HepG2 (cell line): ENCODE results near the gene SYNJ2. TPM values are rescaled to one million over a fixed set of nuclear protein-coding genes. Genes with fewer than 3 reads are reported as not detected.

Source experiments
- ARID2 ChIP-seq: sonication (generic); formaldehyde crosslinking; IDR thresholded peaks from 2 replicates; pipeline ENCODE4 v1.8.1; 2022; ENCODE audit warnings: mild to moderate bottlenecking, missing genetic modification reagents, borderline replicate concordance
- DPF2 ChIP-seq: sonication (generic); formaldehyde crosslinking; IDR thresholded peaks from 2 replicates; pipeline ENCODE4 v1.4.0; 2020; ENCODE audit warnings: mild to moderate bottlenecking, low read depth, missing genetic modification reagents, borderline replicate concordance
- ERF ChIP-seq: IDR thresholded peaks from 2 replicates; pipeline ENCODE4 v1.6.1; 2018; ENCODE audit warnings: missing biosample characterization, missing genetic modification reagents
- FOSL2 ChIP-seq: sonication (generic); formaldehyde crosslinking; IDR thresholded peaks from 2 replicates; pipeline ENCODE4 v1.4.0; 2020; ENCODE audit warnings: missing genetic modification reagents
- GFI1 ChIP-seq: sonication (generic); formaldehyde crosslinking; IDR thresholded peaks from 2 replicates; pipeline ENCODE4 v1.5.0; 2020; ENCODE audit warnings: missing genetic modification reagents, mild to moderate bottlenecking, borderline replicate concordance
- HCFC1 ChIP-seq: fragments of 150-350 bp; IDR thresholded peaks from 2 replicates; pipeline ENCODE4 v1.6.1; 2014; ENCODE audit warnings: low read depth, low read length
- MIER2 ChIP-seq: IDR thresholded peaks from 2 replicates; pipeline ENCODE4 v1.6.1; 2016; ENCODE audit warnings: missing biosample characterization, missing genetic modification reagents
- NAIF1 ChIP-seq: sonication (generic); formaldehyde crosslinking; IDR thresholded peaks from 2 replicates; pipeline ENCODE4 v1.5.0; 2020; ENCODE audit warnings: mild to moderate bottlenecking, missing genetic modification reagents, borderline replicate concordance
- NR1H2 ChIP-seq: sonication (generic); formaldehyde crosslinking; IDR thresholded peaks from 2 replicates; pipeline ENCODE4 v1.8.1; 2022; ENCODE audit warnings: low read depth, missing genetic modification reagents, borderline replicate concordance
- POLR2AphosphoS5 ChIP-seq: IDR thresholded peaks from 2 replicates; pipeline ENCODE4 v1.6.1; 2012; ENCODE audit warnings: low read depth, low read length
- SP140L ChIP-seq: sonication (generic); formaldehyde crosslinking; IDR thresholded peaks from 2 replicates; pipeline ENCODE4 v1.4.0; 2020; ENCODE audit warnings: missing genetic modification reagents, borderline replicate concordance
- SYNCRIP ChIP-seq: fragments of 200-400 bp; formaldehyde crosslinking; IDR thresholded peaks from 2 replicates; pipeline ENCODE4 v1.6.1; 2018; ENCODE audit warnings: mild to moderate bottlenecking, low read depth, low read length; ENCODE audit not compliant: insufficient read depth
- ZBTB38 ChIP-seq: sonication (generic); formaldehyde crosslinking; IDR thresholded peaks from 2 replicates; pipeline ENCODE4 v1.5.1; 2020; ENCODE audit warnings: mild to moderate bottlenecking, missing genetic modification reagents
- ZFP82 ChIP-seq: sonication (generic); formaldehyde crosslinking; IDR thresholded peaks from 2 replicates; pipeline ENCODE4 v1.5.1; 2020; ENCODE audit warnings: mild to moderate bottlenecking, missing genetic modification reagents, borderline replicate concordance
- ZNF224 ChIP-seq: sonication (generic); formaldehyde crosslinking; IDR thresholded peaks from 2 replicates; pipeline ENCODE4 v1.5.0; 2020; ENCODE audit warnings: mild to moderate bottlenecking, missing genetic modification reagents
- ZNF230 ChIP-seq: sonication (generic); formaldehyde crosslinking; IDR thresholded peaks from 2 replicates; pipeline ENCODE4 v1.4.0; 2020; ENCODE audit warnings: mild to moderate bottlenecking, missing genetic modification reagents
- ZNF382 ChIP-seq: sonication (generic); formaldehyde crosslinking; IDR thresholded peaks from 2 replicates; pipeline ENCODE4 v1.5.0; 2020; ENCODE audit warnings: missing genetic modification reagents, mild to moderate bottlenecking, borderline replicate concordance
- ZNF446 ChIP-seq: sonication (generic); formaldehyde crosslinking; IDR thresholded peaks from 2 replicates; pipeline ENCODE4 v1.5.0; 2020; ENCODE audit warnings: mild to moderate bottlenecking, missing genetic modification reagents
- ZNF563 ChIP-seq: sonication (generic); formaldehyde crosslinking; IDR thresholded peaks from 2 replicates; pipeline ENCODE4 v1.8.0; 2022; ENCODE audit warnings: mild to moderate bottlenecking, moderate library complexity, missing genetic modification reagents
- ZNF577 ChIP-seq: sonication (generic); formaldehyde crosslinking; IDR thresholded peaks from 2 replicates; pipeline ENCODE4 v1.4.0; 2020; ENCODE audit warnings: mild to moderate bottlenecking, low read depth, missing genetic modification reagents, borderline replicate concordance
- ZNF615 ChIP-seq: sonication (generic); formaldehyde crosslinking; IDR thresholded peaks from 2 replicates; pipeline ENCODE4 v1.5.0; 2020; ENCODE audit warnings: mild to moderate bottlenecking, missing genetic modification reagents, borderline replicate concordance
- polyA plus RNA-seq, 8 experiments: library from polyadenylated mRNA; depleted of rRNA in 3 of 8; stranded (reverse) in 7 of 8; unstranded in 1 of 8; fragments of >200 nt; fragmentation: Illumina TruSeq in 4 of 8; extraction: Trizol in 4 of 8; gene quantifications; 2 replicates each; pipeline versions ENCODE4 v1.2.1 to v1.2.3, GENCODE V29; 2011 to 2016; ENCODE audit warnings: low read depth in 4 of 8, missing spikeins in 1 of 8, mixed read lengths in 1 of 8; ENCODE audit not compliant: insufficient read depth in 1 of 8
- total RNA-seq, 5 experiments: library from RNA; depleted of rRNA; stranded (reverse); fragments of >200 nt; fragmentation: Illumina TruSeq; extraction: Trizol; gene quantifications; 2 replicates each; pipeline ENCODE4 v1.2.3, GENCODE V29; 2016; ENCODE audit warnings: low read depth in 1 of 5
- TF ChIP-seq, protein P1 (sequence below): IDR thresholded peaks from 2 replicates; pipeline ENCODE4 v1.6.1; 2016
- TF ChIP-seq, protein P2 (sequence below): sonication (generic); formaldehyde crosslinking; IDR thresholded peaks from 2 replicates; pipeline ENCODE4 v1.4.0; 2020; ENCODE audit warnings: missing genetic modification reagents
- TF ChIP-seq, protein P3 (sequence below): sonication (generic); formaldehyde crosslinking; IDR thresholded peaks from 2 replicates; pipeline ENCODE4 v1.4.0; 2020; ENCODE audit warnings: missing genetic modification reagents, borderline replicate concordance
- TF ChIP-seq, protein P4 (sequence below): sonication (generic); formaldehyde crosslinking; IDR thresholded peaks from 2 replicates; pipeline ENCODE4 v1.4.0; 2020; ENCODE audit warnings: mild to moderate bottlenecking, missing genetic modification reagents

Gene SYNJ2
- total and polyA plus RNA-seq, 2 of the 13 experiments (the other 11 are each of a cell fraction or from before 2014, with no cell fraction given), result 39.1 to 57.6 TPM

DNA sequence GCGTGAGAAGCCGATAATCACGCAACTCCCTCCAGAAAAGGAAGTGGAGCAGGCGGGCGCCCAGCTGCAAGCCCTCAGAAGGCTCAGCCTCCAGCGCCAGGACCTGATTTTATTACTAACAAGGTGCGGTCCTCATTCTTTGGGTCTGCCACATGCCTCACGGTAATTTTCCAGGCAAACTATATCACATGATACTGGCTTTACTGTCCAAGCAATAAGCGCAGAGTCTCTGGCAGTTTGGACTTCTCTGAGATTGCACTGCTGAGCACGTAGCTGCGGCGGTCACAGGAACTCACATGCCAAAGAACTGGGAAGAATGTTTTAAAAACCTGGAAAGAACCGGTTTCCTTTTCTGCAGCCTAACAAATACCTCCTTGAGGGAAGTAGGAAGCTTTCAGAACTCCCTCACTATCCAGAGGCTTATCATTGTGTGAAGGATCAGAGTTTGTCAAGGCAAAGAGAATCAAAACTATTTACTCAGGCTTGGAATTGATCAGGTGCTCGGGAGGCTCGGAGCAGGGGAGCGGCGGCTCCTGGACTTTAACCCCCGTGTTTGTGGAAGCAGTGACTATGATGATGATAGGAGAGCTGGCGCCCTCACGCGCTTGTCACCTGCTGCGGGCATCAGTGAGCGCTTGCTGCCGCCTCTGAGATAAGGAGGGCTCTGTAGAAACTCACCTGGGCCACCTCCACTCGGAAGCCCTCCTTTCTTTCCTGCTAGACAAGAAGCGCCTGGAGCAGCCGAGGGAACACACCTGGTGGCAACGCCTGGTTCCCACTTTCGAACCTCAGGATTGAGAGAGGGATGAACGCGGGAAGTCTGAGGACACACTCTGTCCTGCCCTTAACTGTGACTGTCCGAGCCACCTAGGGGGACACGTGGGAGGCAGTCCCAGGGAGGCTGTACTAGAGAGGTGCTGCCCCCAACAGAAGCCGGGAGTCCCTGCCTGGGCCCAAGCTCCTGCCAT is 27.2 kb upstream of the SYNJ2 start (continued):
- TF ChIP-seq, protein P1, sequence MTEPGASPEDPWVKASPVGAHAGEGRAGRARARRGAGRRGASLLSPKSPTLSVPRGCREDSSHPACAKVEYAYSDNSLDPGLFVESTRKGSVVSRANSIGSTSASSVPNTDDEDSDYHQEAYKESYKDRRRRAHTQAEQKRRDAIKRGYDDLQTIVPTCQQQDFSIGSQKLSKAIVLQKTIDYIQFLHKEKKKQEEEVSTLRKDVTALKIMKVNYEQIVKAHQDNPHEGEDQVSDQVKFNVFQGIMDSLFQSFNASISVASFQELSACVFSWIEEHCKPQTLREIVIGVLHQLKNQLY (CRISPR knock-in tag), result peak; percentile 74; the same call in 1 of the 2 replicates
- TF ChIP-seq ZNF563 (CRISPR knock-in tag), result peak; percentile 53; the same call in 1 of the 2 replicates
- TF ChIP-seq ZNF577 (CRISPR knock-in tag), result no peak
- peak; percentile 76 for TF ChIP-seq POLR2AphosphoS5
- no peak for TF ChIP-seq ZNF382
- TF ChIP-seq SYNCRIP, result no peak
- peak; percentile 74; the same call in 1 of the 2 replicates for TF ChIP-seq DPF2 (CRISPR knock-in tag)
- TF ChIP-seq, protein P2, sequence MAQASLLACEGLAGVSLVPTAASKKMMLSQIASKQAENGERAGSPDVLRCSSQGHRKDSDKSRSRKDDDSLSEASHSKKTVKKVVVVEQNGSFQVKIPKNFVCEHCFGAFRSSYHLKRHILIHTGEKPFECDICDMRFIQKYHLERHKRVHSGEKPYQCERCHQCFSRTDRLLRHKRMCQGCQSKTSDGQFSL (CRISPR knock-in tag), result 0 out of 2 replicates have a peak, but pooled peaks have one; percentile 24
- TF ChIP-seq HCFC1, result no peak
- TF ChIP-seq NR1H2, result no peak
- TF ChIP-seq ERF, result peak; percentile 90
- no peak for TF ChIP-seq ZNF446 (CRISPR knock-in tag)
- peak; percentile 17; the same call in 1 of the 2 replicates for TF ChIP-seq MIER2 (CRISPR knock-in tag)
- 0 out of 2 replicates have a peak, but pooled peaks have one; percentile 34 for TF ChIP-seq SP140L (CRISPR knock-in tag)
- peak; percentile 99 for TF ChIP-seq GFI1 (CRISPR knock-in tag)
- TF ChIP-seq, protein P3, sequence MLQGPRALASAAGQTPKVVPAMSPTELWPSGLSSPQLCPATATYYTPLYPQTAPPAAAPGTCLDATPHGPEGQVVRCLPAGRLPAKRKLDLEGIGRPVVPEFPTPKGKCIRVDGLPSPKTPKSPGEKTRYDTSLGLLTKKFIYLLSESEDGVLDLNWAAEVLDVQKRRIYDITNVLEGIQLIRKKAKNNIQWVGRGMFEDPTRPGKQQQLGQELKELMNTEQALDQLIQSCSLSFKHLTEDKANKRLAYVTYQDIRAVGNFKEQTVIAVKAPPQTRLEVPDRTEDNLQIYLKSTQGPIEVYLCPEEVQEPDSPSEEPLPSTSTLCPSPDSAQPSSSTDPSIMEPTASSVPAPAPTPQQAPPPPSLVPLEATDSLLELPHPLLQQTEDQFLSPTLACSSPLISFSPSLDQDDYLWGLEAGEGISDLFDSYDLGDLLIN (CRISPR knock-in tag), result 0 out of 2 replicates have a peak, but pooled peaks have one; percentile 66
- peak; percentile 77; the same call in 1 of the 2 replicates for TF ChIP-seq ZNF230 (CRISPR knock-in tag)
- peak; percentile 35; the same call in 1 of the 2 replicates for TF ChIP-seq ZNF224
- no peak for TF ChIP-seq ARID2
- TF ChIP-seq FOSL2 (CRISPR knock-in tag), result peak; percentile 78
- TF ChIP-seq, protein P4, sequence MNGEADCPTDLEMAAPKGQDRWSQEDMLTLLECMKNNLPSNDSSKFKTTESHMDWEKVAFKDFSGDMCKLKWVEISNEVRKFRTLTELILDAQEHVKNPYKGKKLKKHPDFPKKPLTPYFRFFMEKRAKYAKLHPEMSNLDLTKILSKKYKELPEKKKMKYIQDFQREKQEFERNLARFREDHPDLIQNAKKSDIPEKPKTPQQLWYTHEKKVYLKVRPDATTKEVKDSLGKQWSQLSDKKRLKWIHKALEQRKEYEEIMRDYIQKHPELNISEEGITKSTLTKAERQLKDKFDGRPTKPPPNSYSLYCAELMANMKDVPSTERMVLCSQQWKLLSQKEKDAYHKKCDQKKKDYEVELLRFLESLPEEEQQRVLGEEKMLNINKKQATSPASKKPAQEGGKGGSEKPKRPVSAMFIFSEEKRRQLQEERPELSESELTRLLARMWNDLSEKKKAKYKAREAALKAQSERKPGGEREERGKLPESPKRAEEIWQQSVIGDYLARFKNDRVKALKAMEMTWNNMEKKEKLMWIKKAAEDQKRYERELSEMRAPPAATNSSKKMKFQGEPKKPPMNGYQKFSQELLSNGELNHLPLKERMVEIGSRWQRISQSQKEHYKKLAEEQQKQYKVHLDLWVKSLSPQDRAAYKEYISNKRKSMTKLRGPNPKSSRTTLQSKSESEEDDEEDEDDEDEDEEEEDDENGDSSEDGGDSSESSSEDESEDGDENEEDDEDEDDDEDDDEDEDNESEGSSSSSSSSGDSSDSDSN (CRISPR knock-in tag), result peak; percentile 88
- TF ChIP-seq NAIF1, result peak; percentile 75; the same call in 1 of the 2 replicates
- TF ChIP-seq ZBTB38 (CRISPR knock-in tag), result peak; percentile 75
- TF ChIP-seq ZFP82 (CRISPR knock-in tag), result no peak
- TF ChIP-seq ZNF615 (CRISPR knock-in tag), result peak; percentile 37; the same call in 1 of the 2 replicates
